CD4-positive, alpha-beta T cell (primary cell): ENCODE results near the gene THADA. TPM values are rescaled to one million over a fixed set of nuclear protein-coding genes. Genes with fewer than 3 reads are reported as not detected.

Experiments used
- ATAC-seq: fragments of 200-7000 bp; cut with Tn5 transposase; one replicate; pipeline ENCODE4 v1.10.0; 2022; ENCODE audit warnings: mild to moderate bottlenecking; ENCODE audit not compliant: poor library complexity
- CTCF ChIA-PET: fragments of 350-600 bp; sonication (Branson Sonifier 250); formaldehyde crosslinking; loops from one replicate; lab custom pipeline; 2021; ENCODE audit warnings: antibody characterized with exemption, inconsistent platforms; lab: Charles Lee
- POLR2A ChIA-PET: fragments of 350-600 bp; sonication (Branson Sonifier 250); formaldehyde crosslinking; loops from one replicate; lab custom pipeline; 2021; ENCODE audit warnings: antibody characterized with exemption, inconsistent platforms; lab: Charles Lee
- DNase-seq, 14 experiments: peaks; one replicate each; pipeline ENCODE4 v3.0.0-alpha.2; 2013 to 2020; ENCODE audit warnings: mixed read lengths in 2 of 14
- H3K27ac ChIP-seq, 2 donors: one replicate each; pipeline versions ENCODE4 v1.5.1 to v1.7.0; 2013; ENCODE audit warnings: low read length in 2 of 2, low read depth in 1 of 2, mild to moderate bottlenecking in 1 of 2
- H3K27me3 ChIP-seq, 2 experiments: 1 replicate in 1 of 2; 2 replicates in 1 of 2; pipeline versions ENCODE4 v1.6.1 to v1.7.0; 2013; ENCODE audit warnings: low read length in 2 of 2, control low read depth in 1 of 2, mild to moderate bottlenecking in 1 of 2, moderate library complexity in 1 of 2; ENCODE audit not compliant: insufficient read depth in 2 of 2, control insufficient read depth in 1 of 2
- H3K36me3 ChIP-seq: one replicate; pipeline ENCODE4 v1.6.1; 2013; ENCODE audit warnings: low read length, control low read depth; ENCODE audit not compliant: insufficient read depth
- H3K4me1 ChIP-seq: one replicate; pipeline ENCODE4 v1.6.1; 2013; ENCODE audit warnings: low read length, control low read depth; ENCODE audit not compliant: insufficient read depth
- H3K4me3 ChIP-seq: one replicate; pipeline ENCODE4 v1.5.1; 2013; ENCODE audit warnings: mild to moderate bottlenecking, low read length, moderate library complexity
- H3K9me3 ChIP-seq, 2 experiments: 1 replicate in 1 of 2; 2 replicates in 1 of 2; pipeline versions ENCODE4 v1.6.1 to v1.7.0; 2013; ENCODE audit warnings: low read length in 2 of 2, mild to moderate bottlenecking in 2 of 2, control low read depth in 1 of 2, moderate library complexity in 1 of 2; ENCODE audit not compliant: control insufficient read depth in 1 of 2, insufficient read depth in 1 of 2
- H3K27ac Mint-ChIP-seq: one replicate; pipeline ENCODE4 v1.8.0; 2020; ENCODE audit warnings: mixed read lengths
- H3K27me3 Mint-ChIP-seq: one replicate; pipeline ENCODE4 v1.8.0; 2021; ENCODE audit warnings: mixed read lengths
- H3K36me3 Mint-ChIP-seq: one replicate; pipeline ENCODE4 v1.8.0; 2021; ENCODE audit warnings: low read depth, mixed read lengths
- H3K4me1 Mint-ChIP-seq: one replicate; pipeline ENCODE4 v1.8.0; 2021; ENCODE audit warnings: low read depth, mixed read lengths
- H3K4me3 Mint-ChIP-seq: one replicate; pipeline ENCODE4 v1.8.0; 2020; ENCODE audit warnings: mild to moderate bottlenecking, mixed read lengths
- H3K9me3 Mint-ChIP-seq: one replicate; pipeline ENCODE4 v1.8.0; 2020; ENCODE audit warnings: mixed read lengths
- CTCF ChIP-seq: fragments of 200-600 bp; IDR thresholded peaks from one replicate; pipeline ENCODE4 v1.8.0; 2022; ENCODE audit warnings: antibody characterized with exemption, mild to moderate bottlenecking
- intact Hi-C, 2 experiments: fragments of 100-400 bp; cut with DNase I in 1 of 2; cut with micrococcal nuclease in 1 of 2; formaldehyde crosslinking; loops; one replicate each; pipeline versions ENCODE4 v1.15.1 to v1.9.0; 2023 to 2025; cut with DNase I, micrococcal nuclease
- total RNA-seq, 174 experiments: library from RNA in 2 of 174; stranded (reverse) in 2 of 174; gene quantifications; one replicate each; pipeline ENCODE4 v1.2.3 and lab custom pipeline; 2021 to 2026

Gene THADA
- total RNA-seq, 2 experiments from 2014 or later = 29.3 to 32.9 TPM

- H3K4me3 Mint-ChIP-seq = no peak overlapping the region
- H3K4me1 ChIP-seq = no peaks in the 10 kb centered on the region
- no peak overlapping the region for H3K27ac ChIP-seq
- H3K27me3 Mint-ChIP-seq = no peaks in the 10 kb centered on the region
- DNase-seq (no peak), ATAC-seq (no peak)
- intact Hi-C loops = no loop called here
- H3K9me3 Mint-ChIP-seq = no peaks in the 10 kb centered on the region
- H3K27me3 ChIP-seq = no peaks in the 10 kb centered on the region
- H3K27ac Mint-ChIP-seq = no peak overlapping the region
- TF ChIP-seq CTCF = no peak
- H3K4me3 ChIP-seq = no peak overlapping the region
- ChIA-PET CTCF (no interaction called here), POLR2A (no interaction called here)
- H3K36me3 Mint-ChIP-seq = peaks cover 63% of the 10 kb centered on the region
- H3K4me1 Mint-ChIP-seq = no peaks in the 10 kb centered on the region
- peaks cover 25% of the 10 kb centered on the region for H3K36me3 ChIP-seq
- H3K9me3 ChIP-seq = no peaks in the 10 kb centered on the region
These were observed 272.0 kb downstream of the THADA start for GRCh38 chr2:43323857-43324256.

GRCh38 chr2:43321446-43321845 lies 274.4 kb downstream of the THADA start:
- TF ChIP-seq CTCF = no peak
- H3K27me3 ChIP-seq = no peaks in the 10 kb centered on the region
- ChIA-PET CTCF (no interaction called here), POLR2A (no interaction called here)
- peaks cover 17% of the 10 kb centered on the region for H3K36me3 ChIP-seq
- no peak overlapping the region for H3K4me3 Mint-ChIP-seq
- H3K4me3 ChIP-seq = no peak overlapping the region
- H3K4me1 ChIP-seq = no peaks in the 10 kb centered on the region
- no peaks in the 10 kb centered on the region for H3K9me3 Mint-ChIP-seq
- no peak for ATAC-seq
- no peak overlapping the region for H3K27ac Mint-ChIP-seq
- no peaks in the 10 kb centered on the region for H3K4me1 Mint-ChIP-seq
- H3K27me3 Mint-ChIP-seq = no peaks in the 10 kb centered on the region
- H3K36me3 Mint-ChIP-seq = peaks cover 61% of the 10 kb centered on the region
- no peak for DNase-seq
- no peaks in the 10 kb centered on the region for H3K9me3 ChIP-seq
- no peak overlapping the region for H3K27ac ChIP-seq
- intact Hi-C loops = no loop called here

- Mint-ChIP-seq H3K27me3 (no peaks in the 10 kb centered on the region), H3K36me3 (peaks cover 52% of the 10 kb centered on the region), H3K27ac (no peak overlapping the region), H3K4me3 (no peak overlapping the region), H3K9me3 (no peaks in the 10 kb centered on the region), H3K4me1 (peaks cover 6% of the 10 kb centered on the region)
- DNase-seq (no peak), ATAC-seq (no peak)
- Histone ChIP-seq H3K27ac (no peak overlapping the region), H3K4me1 (no peaks in the 10 kb centered on the region), H3K4me3 (no peak overlapping the region), H3K36me3 (peaks cover 16% of the 10 kb centered on the region), H3K9me3 (no peaks in the 10 kb centered on the region), H3K27me3 (no peaks in the 10 kb centered on the region)
- no peak for TF ChIP-seq CTCF
- ChIA-PET CTCF (no interaction called here), POLR2A (no interaction called here)
- intact Hi-C loops = no loop called here
These were observed 276.3 kb downstream of the THADA start for GRCh38 chr2:43319541-43319940.
